Measurements from ENCODE around the gene GAS2L1. TPM values are rescaled to one million over a fixed set of nuclear protein-coding genes. Genes with fewer than 3 reads are reported as not detected.

Gene GAS2L1
- total RNA-seq, 2 experiments from 2014 or later, result not detected

GRCh38 chr22:29328566-29329500, 22.4 kb downstream of the GAS2L1 start:
- no peaks in the 10 kb centered on the region for H3K9me2 ChIP-seq (ENCODE audit: insufficient read depth, low read length)
- no peak overlapping the region for H2AFZ ChIP-seq (ENCODE audit: low read length)
- CTCF ChIA-PET (ENCODE audit: unreplicated experiment), result interaction anchor here (0.5 kb wide), 1 partner anchor 16 kb away, joined by 4 read pairs; no protein-coding TSS in a partner anchor
- no peak for TF ChIP-seq CTCF (conservative IDR thresholded peaks at IDR 0.05; ENCODE audit: low read length)
- TF ChIP-seq EZH2phosphoT487 (IDR thresholded peaks at IDR 0.05; ENCODE audit: borderline replicate concordance, low read depth, low read length), result no peak
- H3K36me3 ChIP-seq (ENCODE audit: insufficient read depth, low read length), result peaks cover 86% of the 10 kb centered on the region
- H3K4me2 ChIP-seq (ENCODE audit: low read length), result no peak overlapping the region
- no peaks in the 10 kb centered on the region for H3K79me2 ChIP-seq (ENCODE audit: insufficient read depth, low read depth, low read length)
- no peaks in the 10 kb centered on the region for H3K9me3 ChIP-seq (ENCODE audit: low read length)
- H3K27ac ChIP-seq (ENCODE audit: low read depth, low read length, poor library complexity, severe bottlenecking), result no peak overlapping the region
- no TSS peak for BruUV-seq (replicated peaks)
- no peak overlapping the region for H3K4me3 ChIP-seq (ENCODE audit: low read depth, low read length, poor library complexity, severe bottlenecking)
- intact Hi-C loops (cut with micrococcal nuclease; ENCODE audit: unreplicated experiment), result no loop called here
- no peak for DNase-seq (ENCODE audit: low spot score)
- POLR2A ChIA-PET, result no interaction called here
- no peaks in the 10 kb centered on the region for H3K4me1 ChIP-seq (ENCODE audit: insufficient read depth, low read length, poor library complexity, severe bottlenecking)
- H4K20me1 ChIP-seq (ENCODE audit: insufficient read depth, low read length), result no peaks in the 10 kb centered on the region

GRCh38 chr22:29329581-29329980, 23.1 kb downstream of the GAS2L1 start:
- Histone ChIP-seq H3K4me1 (ENCODE audit: insufficient read depth, low read length, poor library complexity, severe bottlenecking) (no peaks in the 10 kb centered on the region), H3K9me3 (ENCODE audit: low read length) (no peaks in the 10 kb centered on the region), H3K27ac (ENCODE audit: low read depth, low read length, poor library complexity, severe bottlenecking) (no peak overlapping the region), H3K4me2 (ENCODE audit: low read length) (no peak overlapping the region), H4K20me1 (ENCODE audit: insufficient read depth, low read length) (no peaks in the 10 kb centered on the region), H3K9me2 (ENCODE audit: insufficient read depth, low read length) (no peaks in the 10 kb centered on the region), H3K4me3 (ENCODE audit: low read depth, low read length, poor library complexity, severe bottlenecking) (no peak overlapping the region), H3K79me2 (ENCODE audit: insufficient read depth, low read depth, low read length) (no peaks in the 10 kb centered on the region), H3K36me3 (ENCODE audit: insufficient read depth, low read length) (peaks cover 93% of the 10 kb centered on the region), H2AFZ (ENCODE audit: low read length) (no peak overlapping the region)
- no peak for DNase-seq (ENCODE audit: low spot score)
- intact Hi-C loops (cut with micrococcal nuclease; ENCODE audit: unreplicated experiment), result no loop called here
- POLR2A ChIA-PET, result no interaction called here
- TF ChIP-seq CTCF (conservative IDR thresholded peaks at IDR 0.05; ENCODE audit: low read length), result no peak
- TF ChIP-seq EZH2phosphoT487 (IDR thresholded peaks at IDR 0.05; ENCODE audit: borderline replicate concordance, low read depth, low read length), result no peak
- BruUV-seq (replicated peaks), result no TSS peak
- CTCF ChIA-PET (ENCODE audit: unreplicated experiment), result interaction anchor here (0.5 kb wide), 1 partner anchor 15 kb away, joined by 4 read pairs; no protein-coding TSS in a partner anchor

- Histone ChIP-seq H4K20me1 (ENCODE audit: insufficient read depth, low read length) (no peaks in the 10 kb centered on the region), H3K4me3 (ENCODE audit: low read depth, low read length, poor library complexity, severe bottlenecking) (no peak overlapping the region), H2AFZ (ENCODE audit: low read length) (no peak overlapping the region), H3K4me1 (ENCODE audit: insufficient read depth, low read length, poor library complexity, severe bottlenecking) (no peaks in the 10 kb centered on the region), H3K36me3 (ENCODE audit: insufficient read depth, low read length) (peaks cover 97% of the 10 kb centered on the region), H3K9me3 (ENCODE audit: low read length) (no peaks in the 10 kb centered on the region), H3K79me2 (ENCODE audit: insufficient read depth, low read depth, low read length) (no peaks in the 10 kb centered on the region), H3K4me2 (ENCODE audit: low read length) (no peak overlapping the region), H3K9me2 (ENCODE audit: insufficient read depth, low read length) (no peaks in the 10 kb centered on the region), H3K27ac (ENCODE audit: low read depth, low read length, poor library complexity, severe bottlenecking) (no peak overlapping the region)
- POLR2A ChIA-PET, result no interaction called here
- no peak for TF ChIP-seq EZH2phosphoT487 (IDR thresholded peaks at IDR 0.05; ENCODE audit: borderline replicate concordance, low read depth, low read length)
- no peak for TF ChIP-seq CTCF (conservative IDR thresholded peaks at IDR 0.05; ENCODE audit: low read length)
- BruUV-seq (replicated peaks), result no TSS peak
- intact Hi-C loops (cut with micrococcal nuclease; ENCODE audit: unreplicated experiment), result no loop called here
- CTCF ChIA-PET (ENCODE audit: unreplicated experiment), result no interaction called here
- no peak for DNase-seq (ENCODE audit: low spot score)
Observed at GRCh38 chr22:29330291-29330690, 23.8 kb downstream of the GAS2L1 start.

All from OCI-LY7 (cell line).